Hepatocyte (in vitro differentiated cells): ENCODE results near the gene TDRKH.

Source experiments
- CTCF ChIP-seq: fragments of 200-600 bp; sonication (generic); IDR thresholded peaks from 2 replicates; pipeline ENCODE4 v1.5.1; 2016; ENCODE audit warnings: antibody characterized with exemption, mild to moderate bottlenecking; ENCODE audit not compliant: poor library complexity
- EZH2 ChIP-seq: fragments of 200-600 bp; sonication (generic); IDR thresholded peaks from 2 replicates; pipeline ENCODE4 v1.6.1; 2016; ENCODE audit warnings: antibody characterized with exemption, mild to moderate bottlenecking, borderline replicate concordance

DNA sequence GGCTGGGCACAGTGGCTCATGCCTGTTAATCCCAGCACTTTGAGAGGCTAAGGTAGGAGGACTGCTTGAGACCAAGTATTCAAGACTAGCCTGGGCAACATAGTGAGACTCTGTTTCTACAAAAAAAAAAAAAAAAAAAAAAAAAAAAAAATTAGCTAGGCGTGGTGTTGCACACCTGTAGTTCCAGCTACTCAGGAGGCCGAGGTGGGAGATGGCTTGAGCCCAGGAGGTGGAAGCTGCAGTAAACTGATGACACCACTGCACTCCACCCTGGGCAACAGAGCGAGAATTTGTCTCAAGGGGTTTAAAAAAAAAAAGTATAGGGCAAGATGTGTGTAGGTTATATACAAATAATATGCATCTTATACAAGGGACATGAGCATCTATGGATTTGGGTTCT lies 2.6 kb downstream of the TDRKH start:
- TF ChIP-seq CTCF = no peak
- TF ChIP-seq EZH2 = no peak
